HG03025 (cell line): ENCODE measurements around the gene BCL2L11.

Experiments used
- ATAC-seq: cut with Tn5 transposase; IDR thresholded peaks from one replicate; pipeline ENCODE4 v1.9.1; 2021; ENCODE audit warnings: mild to moderate bottlenecking, moderate library complexity; ENCODE audit not compliant: unreplicated experiment, low FRiP score

Gene BCL2L11

GRCh38 chr2:111117598-111118480 is 2.9 kb upstream of the BCL2L11 start:
- no peak for ATAC-seq

DNA sequence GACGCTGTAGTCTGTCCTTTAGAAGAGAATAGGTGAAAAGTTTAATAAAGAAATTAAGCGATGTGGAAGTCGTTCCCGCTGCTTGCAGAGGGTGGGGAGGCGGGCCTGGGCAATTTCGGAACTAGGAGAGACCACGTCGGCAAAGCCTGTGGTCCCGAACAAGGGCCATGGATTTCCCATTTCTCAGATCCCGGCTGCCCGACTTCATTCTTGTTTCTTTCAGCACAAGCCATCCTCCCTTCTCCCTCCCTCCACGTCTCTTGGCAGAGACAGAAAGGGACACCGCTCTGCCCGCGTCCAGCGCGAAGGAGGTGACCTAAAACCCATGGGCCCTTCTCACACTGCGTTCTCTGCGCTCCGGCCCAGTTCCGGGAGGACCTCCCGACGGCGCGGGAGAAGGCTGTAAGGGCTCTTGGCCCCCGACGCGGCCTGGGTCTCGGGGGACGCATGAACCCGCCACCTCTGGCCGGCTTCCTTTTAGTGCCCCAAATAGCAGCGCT is 2.2 kb upstream of the BCL2L11 start:
- ATAC-seq = no peak

DNA sequence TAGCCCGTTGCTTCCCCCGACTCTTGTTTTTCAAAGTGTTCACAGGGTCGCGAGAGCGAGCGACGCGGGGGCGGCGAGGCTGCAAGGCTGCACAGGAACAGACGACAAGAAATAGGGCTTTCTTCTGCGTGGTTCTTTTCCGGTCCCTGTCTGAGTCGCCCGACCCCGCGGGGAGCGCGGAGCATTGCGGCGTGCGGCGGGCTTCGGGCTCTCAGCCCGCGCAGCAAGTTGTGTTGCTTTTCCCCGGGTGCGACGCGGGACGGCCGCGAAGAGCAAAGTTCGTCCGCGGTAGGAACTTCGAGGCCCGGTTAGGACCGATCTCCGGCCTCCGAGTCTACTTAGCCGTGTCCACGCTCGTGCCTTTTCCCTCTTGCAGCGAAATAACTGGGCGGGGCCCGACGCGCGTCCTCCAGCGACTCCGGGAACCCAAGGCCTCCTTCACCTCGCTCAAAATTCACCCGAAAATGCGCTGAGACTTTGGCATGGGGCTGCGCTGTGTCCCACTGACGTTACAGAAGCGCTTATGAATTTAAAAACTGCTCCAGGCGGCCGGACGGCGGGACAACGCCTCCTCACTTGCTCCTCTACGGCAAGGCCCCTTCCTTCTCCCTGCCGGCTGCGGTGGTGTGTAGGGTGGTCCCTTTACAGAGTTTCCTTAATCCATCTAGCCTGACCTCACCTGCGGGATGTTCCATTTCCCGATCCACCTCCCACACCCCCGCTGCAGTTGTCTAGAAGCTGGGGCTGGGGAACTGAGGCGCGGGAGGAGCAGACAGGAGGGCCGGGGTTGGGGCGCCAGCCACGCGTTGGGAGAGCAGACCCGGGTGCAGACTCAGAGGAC is 1.5 kb upstream of the BCL2L11 start:
- no peak for ATAC-seq

DNA sequence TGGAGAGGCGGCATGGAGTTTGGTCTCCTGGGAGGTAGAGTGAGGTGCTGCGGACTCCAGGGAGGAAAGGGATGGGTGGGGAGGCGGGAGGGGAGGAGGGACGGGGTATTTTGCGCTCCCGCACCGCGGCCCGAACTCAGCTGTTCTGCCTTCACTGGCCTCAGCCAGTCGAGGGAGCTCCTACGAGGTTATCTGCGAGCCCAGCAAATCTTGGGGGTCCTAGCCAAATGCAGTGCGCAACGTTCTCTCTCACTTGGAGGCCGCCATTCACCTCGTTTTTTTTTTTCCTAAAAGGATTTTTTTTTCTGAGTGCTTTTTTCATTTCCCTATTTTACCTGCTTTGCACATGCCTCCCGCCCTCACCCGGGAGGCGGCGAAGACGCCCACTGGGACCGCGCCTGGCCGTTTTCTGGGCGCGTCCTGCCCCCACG is 877 bp upstream of the BCL2L11 start:
- peak; percentile 11 for ATAC-seq

DNA sequence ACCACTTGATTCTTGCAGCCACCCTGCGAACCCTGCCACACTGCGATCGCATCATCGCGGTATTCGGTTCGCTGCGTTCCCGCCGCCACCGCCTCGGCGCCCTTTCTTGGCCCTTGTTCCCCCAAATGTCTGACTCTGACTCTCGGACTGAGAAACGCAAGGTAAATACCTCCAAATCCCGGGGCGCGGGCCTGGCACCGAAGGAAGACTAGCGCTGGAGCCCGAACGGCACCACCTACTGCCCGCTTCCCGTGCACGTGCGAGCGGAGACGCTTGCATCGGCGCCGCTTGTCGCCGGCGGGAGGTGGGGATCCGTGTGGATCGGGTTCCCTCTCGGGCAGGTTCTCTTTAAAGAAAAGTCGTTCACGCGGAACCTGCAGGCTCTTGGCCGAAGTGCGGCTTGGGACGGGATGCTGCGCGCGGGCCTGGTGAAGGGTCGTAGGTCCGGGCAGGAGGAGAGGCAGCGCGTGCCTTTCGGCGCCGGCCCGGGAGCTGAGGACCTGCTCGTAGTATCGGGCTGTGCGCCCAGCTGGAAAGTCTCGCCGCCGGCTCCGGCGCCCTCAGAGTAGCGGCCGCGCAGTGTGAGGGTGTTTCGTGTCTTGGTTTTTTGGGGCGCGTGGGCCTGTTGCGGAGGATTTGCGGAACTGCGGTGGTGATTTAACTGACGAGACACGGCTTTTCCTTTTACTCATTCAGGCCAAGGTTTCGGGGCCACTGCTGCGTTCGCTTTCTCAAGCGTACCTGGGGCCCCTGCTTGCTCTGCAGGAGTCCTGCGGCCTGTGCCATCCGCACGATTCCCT is 514 bp downstream of the BCL2L11 start:
- no peak for ATAC-seq

GRCh38 chr2:111121828-111122630 is 1.3 kb downstream of the BCL2L11 start:
- peak; percentile 41 for ATAC-seq

GRCh38 chr2:111122631-111123421 is 2.1 kb downstream of the BCL2L11 start:
- ATAC-seq = no peak

DNA sequence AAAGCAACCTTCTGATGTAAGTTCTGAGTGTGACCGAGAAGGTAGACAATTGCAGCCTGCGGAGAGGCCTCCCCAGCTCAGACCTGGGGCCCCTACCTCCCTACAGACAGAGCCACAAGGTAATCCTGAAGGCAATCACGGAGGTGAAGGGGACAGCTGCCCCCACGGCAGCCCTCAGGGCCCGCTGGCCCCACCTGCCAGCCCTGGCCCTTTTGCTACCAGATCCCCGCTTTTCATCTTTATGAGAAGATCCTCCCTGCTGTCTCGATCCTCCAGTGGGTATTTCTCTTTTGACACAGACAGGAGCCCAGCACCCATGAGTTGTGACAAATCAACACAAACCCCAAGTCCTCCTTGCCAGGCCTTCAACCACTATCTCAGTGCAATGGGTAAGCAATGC is 3.0 kb downstream of the BCL2L11 start:
- ATAC-seq = no peak

DNA sequence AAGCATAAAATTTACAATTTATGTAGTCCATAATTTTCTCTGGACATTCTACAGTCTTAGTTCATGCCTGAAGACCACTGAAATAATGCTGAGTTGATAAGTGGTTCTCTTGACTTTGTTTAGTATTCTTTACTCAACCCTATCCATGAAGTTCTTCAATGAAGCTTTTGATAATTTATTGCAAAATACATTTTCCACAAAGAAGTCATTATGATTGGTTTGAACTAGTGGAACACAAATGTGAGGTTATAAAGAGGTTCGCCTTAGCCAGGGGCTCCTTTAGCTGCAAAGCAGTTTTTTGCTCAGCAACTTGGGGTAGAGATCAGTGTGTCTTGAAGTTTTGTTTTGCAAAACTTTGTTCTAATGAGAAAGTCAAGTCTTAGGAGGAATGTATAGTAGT is 5.9 kb downstream of the BCL2L11 start:
- ATAC-seq = no peak

DNA sequence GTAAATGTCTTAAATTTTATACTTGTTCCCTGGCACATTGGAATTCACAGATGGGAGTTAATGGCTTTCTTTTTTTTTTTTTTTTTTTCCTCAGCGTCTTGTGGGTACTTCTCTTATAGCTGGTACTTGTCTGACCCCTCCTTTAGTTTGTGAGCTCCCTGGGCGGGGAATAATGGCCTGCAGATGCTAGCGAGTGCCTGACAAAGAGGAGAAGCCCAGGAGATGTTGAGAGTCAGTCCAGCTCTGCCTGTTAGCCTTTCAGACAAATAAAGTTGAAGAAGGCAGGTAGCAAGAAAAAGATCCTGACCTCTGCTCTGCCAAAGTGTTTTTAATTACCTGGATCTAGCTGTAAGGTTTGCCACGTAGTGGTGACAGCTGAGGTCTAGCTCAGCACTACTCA is 6.6 kb downstream of the BCL2L11 start:
- ATAC-seq = no peak

DNA sequence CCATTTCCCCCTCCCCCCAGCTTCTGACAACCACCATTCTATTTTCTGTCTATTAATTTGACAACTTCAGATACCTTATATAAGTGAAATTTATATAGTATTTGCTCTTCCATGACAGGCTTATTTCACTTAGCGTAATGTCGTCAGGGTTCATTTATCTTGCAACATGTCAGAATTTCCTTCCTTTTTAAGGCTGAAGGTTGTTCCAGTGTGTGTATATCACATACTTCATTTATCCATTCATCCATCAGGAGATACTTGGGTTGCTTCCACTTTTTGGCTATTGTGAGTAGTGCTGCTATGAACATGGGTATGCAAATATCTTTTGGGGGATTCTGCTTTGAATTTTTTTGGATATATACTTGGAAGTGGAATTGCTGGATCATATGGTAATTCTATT is 7.4 kb downstream of the BCL2L11 start:
- ATAC-seq = no peak

DNA sequence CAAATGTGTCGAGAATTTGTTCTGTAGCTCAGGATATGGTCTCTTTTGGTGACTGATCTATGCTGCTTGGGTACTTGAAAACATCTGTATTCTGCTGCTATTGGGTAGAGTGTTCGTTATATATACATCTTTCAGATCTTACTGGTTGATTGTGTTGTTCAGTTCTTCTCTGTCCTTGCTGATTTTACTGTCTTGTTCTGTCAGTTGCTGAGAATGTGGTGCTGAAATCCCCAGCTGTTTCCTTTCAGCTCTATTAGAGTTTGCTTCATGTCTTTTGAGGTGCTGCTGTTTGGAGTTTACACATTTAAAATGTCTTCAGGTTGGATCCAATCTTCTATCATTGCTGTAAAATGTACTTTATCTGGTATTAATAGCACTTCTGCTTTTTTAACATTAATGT is 12.9 kb downstream of the BCL2L11 start:
- no peak for ATAC-seq

DNA sequence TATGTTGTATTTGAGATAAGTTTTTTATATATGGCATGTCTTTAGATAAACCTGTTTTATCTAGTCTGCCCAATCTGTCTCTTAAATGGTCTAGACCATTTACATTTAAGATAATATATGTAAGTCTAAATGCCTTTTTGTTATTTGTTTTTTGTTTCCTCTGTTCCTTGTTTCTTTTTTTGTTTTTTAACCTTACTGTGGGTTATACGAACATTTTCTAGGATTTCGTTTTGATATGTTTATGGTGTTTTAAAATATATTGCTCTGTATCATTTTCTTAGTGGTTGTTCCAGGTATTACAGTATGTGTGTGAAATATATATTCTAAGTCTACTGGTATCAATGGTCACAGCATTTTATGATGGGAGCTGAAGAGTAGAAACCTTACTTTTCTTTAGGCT is 13.3 kb downstream of the BCL2L11 start:
- no peak for ATAC-seq

DNA sequence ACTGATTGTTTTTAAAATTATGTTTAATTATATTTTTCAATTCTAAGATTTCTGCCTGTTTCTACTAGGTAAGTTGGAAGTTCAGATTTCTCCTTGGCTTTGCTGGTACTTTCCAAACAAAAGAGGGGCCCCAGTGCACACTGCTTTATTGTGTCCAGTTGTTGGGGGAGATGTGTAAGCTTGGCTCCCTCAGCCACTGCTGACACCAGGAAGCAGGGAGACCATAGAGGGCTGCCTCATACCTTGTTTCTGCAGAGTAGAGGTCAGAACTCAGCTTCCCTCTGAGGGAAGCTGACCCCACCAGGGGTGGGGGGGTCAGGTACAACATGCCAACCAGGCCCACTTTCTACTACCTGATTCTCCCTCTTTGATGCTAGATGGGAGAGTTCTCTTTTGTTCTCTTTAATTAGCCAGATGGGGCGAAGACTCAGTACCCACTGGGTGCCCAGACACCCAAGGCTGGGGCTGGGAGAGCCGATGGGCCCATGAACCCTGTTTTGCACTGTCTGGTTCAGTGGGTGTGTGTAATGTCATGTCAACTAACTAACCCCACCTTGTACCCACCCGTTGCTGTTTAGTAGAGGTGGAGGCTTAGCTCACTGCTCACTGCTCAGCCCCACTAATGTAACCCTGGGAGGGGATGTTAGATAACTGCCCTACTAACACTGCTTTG is 14.7 kb downstream of the BCL2L11 start:
- ATAC-seq = no peak

- ATAC-seq = no peak
Measured at GRCh38 chr2:111135910-111136297, 15.2 kb downstream of the BCL2L11 start.

DNA sequence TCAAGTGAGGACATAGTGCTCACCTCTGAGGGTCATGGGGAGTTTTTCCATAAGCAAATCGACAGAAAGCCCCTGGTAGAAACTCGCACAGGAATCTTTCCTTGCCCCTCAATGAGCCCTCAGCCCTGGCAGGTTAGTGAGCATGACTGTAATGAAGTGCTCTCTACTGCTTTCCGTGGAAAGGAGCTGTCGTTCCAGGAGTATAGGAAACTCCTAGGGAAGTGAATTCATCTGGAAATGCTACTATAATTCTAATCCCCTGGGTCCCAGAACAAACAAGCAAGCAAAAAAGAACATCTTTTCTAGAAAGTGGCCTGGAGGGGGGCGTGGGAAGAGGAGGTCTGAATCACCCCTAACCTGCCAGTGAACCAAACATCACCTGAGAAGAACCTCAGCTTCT is 18.1 kb downstream of the BCL2L11 start:
- ATAC-seq = no peak

GRCh38 chr2:111139637-111140317 is 19.1 kb downstream of the BCL2L11 start:
- no peak for ATAC-seq

DNA sequence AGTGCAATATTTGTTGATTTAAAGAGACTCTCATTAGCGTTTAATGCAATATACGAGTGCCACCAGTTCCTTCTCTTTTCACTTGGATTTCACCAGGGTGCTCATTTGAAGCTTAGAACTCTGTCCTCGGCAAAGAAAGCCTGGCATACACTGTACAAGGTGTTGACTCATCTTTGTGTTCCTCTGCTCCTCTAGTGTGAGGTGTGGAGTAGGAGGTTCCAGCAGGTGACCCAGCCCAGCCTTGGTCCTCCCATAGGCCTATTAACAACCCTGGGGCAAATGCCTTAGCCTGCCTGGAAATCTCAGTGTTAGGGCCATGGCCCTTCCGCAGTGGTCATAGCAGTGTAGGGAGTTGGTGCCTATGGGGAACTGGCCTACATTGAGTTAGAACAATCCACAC is 20.1 kb downstream of the BCL2L11 start:
- ATAC-seq = no peak
